Vagina (tissue), 2 donors: ENCODE data around the gene ABCC12. TPM values are rescaled to one million over a fixed set of nuclear protein-coding genes. Genes with fewer than 3 reads are reported as not detected.

Experiments used
- DNase-seq, 2 donors: peaks; one replicate each; pipeline ENCODE4 v3.0.0-alpha.2; 2017; ENCODE audit errors: extremely low spot score in 2 of 2
- H3K27ac ChIP-seq: fragments of 200-600 bp; sonication (generic); one replicate; pipeline ENCODE4 v1.5.1; 2019
- H3K27me3 ChIP-seq: fragments of 200-600 bp; sonication (generic); one replicate; pipeline ENCODE4 v1.5.1; 2019
- H3K36me3 ChIP-seq, 2 donors: fragments of 200-600 bp; sonication (generic); one replicate each; pipeline ENCODE4 v1.5.1; 2017 to 2019
- H3K4me1 ChIP-seq: fragments of 200-600 bp; sonication (generic); one replicate; pipeline ENCODE4 v1.5.1; 2019
- H3K4me3 ChIP-seq, 2 donors: fragments of 200-600 bp; sonication (generic); 1 replicate in 1 of 2; 2 replicates in 1 of 2; pipeline ENCODE4 v1.5.1; 2016 to 2019
- H3K9me3 ChIP-seq: fragments of 200-600 bp; sonication (generic); one replicate; pipeline ENCODE4 v1.5.1; 2019
- POLR2A ChIP-seq, 2 donors: fragments of 450-650 bp; IDR thresholded peaks; one replicate each; pipeline ENCODE4 v1.6.1; 2017; ENCODE audit warnings: antibody characterized with exemption in 2 of 2, mild to moderate bottlenecking in 2 of 2, moderate library complexity in 2 of 2
- POLR2AphosphoS5 ChIP-seq, 2 donors: sonication (generic); formaldehyde crosslinking; IDR thresholded peaks; one replicate each; pipeline ENCODE4 v1.9.0; 2017; ENCODE audit warnings: antibody characterized with exemption in 2 of 2, mild to moderate bottlenecking in 2 of 2, low read depth in 1 of 2; ENCODE audit not compliant: insufficient read depth in 1 of 2
- intact Hi-C: fragments of 100-400 bp; cut with DNase I; formaldehyde crosslinking; loops from one replicate; pipeline ENCODE4 v1.15.1; 2023
- total RNA-seq: library from RNA; depleted of rRNA; stranded (reverse); fragments of >200 nt; gene quantifications from one replicate; pipeline ENCODE4 v1.2.3, GENCODE V29; 2016
- TF ChIP-seq, protein P1 (sequence below), 3 experiments: fragments of 450-650 bp in 2 of 3; fragments of 200-600 bp in 1 of 3; sonication (generic) in 1 of 3; IDR thresholded peaks; one replicate each; pipeline ENCODE4 v1.5.1; 2017 to 2019; ENCODE audit warnings: antibody characterized with exemption in 3 of 3, mild to moderate bottlenecking in 2 of 3, moderate library complexity in 2 of 3

ABCC12 gene
- total RNA-seq, 1 donor from 2014 or later, result not detected

DNA sequence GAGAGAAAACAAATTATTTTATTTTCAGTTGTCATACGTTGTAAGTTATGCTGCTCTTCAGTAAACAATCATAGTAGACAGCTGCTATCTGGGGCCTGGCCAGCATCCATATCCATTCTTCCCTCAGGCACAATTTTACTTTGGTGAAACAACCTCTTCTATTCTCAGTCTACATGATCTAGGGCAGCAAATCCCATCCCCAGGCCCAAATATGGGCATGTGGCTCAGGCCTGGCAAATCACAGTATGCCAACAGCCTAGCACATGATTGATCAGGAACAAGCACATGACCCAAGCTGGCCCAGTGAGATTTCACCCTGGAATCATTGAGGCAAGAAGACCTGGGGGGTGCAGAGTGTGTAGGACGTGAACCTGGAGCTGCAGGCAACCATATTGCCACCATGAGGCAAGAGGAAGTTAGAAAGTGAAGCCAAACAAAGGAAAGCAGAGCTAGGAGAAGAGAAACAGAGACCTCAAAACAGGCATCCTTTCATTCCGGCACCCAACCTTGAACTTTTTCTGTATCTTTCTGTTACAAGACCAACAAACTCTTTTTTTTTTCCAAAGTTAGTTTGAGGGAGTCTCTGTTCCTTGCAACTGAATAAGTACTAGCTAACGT, 10.3 kb upstream of the ABCC12 start:
- Histone ChIP-seq H3K27me3 (no peaks in the 10 kb centered on the region), H3K27ac (no peak overlapping the region), H3K4me3 (no peak overlapping the region), H3K4me1 (peaks cover 4% of the 10 kb centered on the region), H3K36me3 (no peaks in the 10 kb centered on the region), H3K9me3 (no peaks in the 10 kb centered on the region)
- intact Hi-C loops, result loop anchor here (10.0 kb wide), 1 partner anchor 1131 kb away; no protein-coding TSS in a partner anchor
- DNase-seq, result no peak
- TF ChIP-seq POLR2AphosphoS5 (IDR thresholded peaks at IDR 0.05; ENCODE audit: insufficient read depth in 1 of 2, low read depth in 1 of 2), result no peak
- TF ChIP-seq POLR2A (IDR thresholded peaks at IDR 0.05), result no peak
- TF ChIP-seq, protein P1, sequence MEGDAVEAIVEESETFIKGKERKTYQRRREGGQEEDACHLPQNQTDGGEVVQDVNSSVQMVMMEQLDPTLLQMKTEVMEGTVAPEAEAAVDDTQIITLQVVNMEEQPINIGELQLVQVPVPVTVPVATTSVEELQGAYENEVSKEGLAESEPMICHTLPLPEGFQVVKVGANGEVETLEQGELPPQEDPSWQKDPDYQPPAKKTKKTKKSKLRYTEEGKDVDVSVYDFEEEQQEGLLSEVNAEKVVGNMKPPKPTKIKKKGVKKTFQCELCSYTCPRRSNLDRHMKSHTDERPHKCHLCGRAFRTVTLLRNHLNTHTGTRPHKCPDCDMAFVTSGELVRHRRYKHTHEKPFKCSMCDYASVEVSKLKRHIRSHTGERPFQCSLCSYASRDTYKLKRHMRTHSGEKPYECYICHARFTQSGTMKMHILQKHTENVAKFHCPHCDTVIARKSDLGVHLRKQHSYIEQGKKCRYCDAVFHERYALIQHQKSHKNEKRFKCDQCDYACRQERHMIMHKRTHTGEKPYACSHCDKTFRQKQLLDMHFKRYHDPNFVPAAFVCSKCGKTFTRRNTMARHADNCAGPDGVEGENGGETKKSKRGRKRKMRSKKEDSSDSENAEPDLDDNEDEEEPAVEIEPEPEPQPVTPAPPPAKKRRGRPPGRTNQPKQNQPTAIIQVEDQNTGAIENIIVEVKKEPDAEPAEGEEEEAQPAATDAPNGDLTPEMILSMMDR (IDR thresholded peaks at IDR 0.05), result no peak

DNA sequence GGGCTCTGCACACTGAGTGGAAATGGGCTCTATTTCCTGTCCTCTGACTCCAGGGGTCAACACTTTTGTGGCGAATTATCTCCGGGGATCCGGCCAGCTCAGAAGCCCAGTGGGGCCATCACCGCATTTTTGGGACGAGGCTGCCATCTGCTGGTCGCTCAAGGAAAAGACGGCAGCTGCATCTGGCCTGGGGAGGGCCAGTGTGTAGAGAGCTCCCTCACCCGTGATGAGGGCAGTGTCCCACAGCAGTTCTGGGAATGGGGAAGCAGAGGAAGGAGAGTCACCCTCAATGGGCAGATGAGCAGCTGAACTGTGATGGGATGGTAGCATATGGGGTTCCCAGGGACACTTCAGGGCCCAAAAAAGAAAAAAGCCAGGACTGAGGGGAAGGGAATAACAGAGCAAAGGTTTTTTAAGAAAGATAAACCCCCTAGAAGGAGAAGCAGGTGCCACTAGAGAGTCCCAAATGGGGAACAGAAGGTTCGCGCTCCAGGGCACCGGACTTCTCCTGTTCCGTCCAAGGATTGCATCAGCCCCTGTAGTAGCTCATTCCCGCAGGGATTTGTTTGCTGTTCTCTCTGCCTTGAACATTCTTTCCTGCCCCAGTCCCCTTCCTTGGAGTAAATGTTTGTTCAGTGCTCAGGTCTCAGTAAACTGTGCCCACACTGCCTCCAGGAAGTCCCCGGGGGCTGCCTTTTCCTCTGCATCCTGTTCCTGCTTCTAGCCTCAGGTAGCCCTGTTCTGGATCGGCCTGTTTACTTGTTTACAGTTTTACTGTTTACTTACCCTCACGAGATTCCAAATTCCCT, 9.3 kb upstream of the ABCC12 start:
- H3K27me3 ChIP-seq, result no peaks in the 10 kb centered on the region
- intact Hi-C loops, result loop anchor here (10.0 kb wide), 1 partner anchor 1130 kb away; no protein-coding TSS in a partner anchor
- no peak overlapping the region for H3K4me3 ChIP-seq
- DNase-seq, result no peak
- H3K36me3 ChIP-seq, result no peaks in the 10 kb centered on the region
- H3K27ac ChIP-seq, result no peak overlapping the region
- H3K9me3 ChIP-seq, result no peaks in the 10 kb centered on the region
- no peak for TF ChIP-seq POLR2A (IDR thresholded peaks at IDR 0.05)
- TF ChIP-seq, protein P1 (IDR thresholded peaks at IDR 0.05), result peak; percentile 60 to 87 (median 74)
- TF ChIP-seq POLR2AphosphoS5 (IDR thresholded peaks at IDR 0.05; ENCODE audit: insufficient read depth in 1 of 2, low read depth in 1 of 2), result no peak
- H3K4me1 ChIP-seq, result peaks cover 4% of the 10 kb centered on the region

DNA sequence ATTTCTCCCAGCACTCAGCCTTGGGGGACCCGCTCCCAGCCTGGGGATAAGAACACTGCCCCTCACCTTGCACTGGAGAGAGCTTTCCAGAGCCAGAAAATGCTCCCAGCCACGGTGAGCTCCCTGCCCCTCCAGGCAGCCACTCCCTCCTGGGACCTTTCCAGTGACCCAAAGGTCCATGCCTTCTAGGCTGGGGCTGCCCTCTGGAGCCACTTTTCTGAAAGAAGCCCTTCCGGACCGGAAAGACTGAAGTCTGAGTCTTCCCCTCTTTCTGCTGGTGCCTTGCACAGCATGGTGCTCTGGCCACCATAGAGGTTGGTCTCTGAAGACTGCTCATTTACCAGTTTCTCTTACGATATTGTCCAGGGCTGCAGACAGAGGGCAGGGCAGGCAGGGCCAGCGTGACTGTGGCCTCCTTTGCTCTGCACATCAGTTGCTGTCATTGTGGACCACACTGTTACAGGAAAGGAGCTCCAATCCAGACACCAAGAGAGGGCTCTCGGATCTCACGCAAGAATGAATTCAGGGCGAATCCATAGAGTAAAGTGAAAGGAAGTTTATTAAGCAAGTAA, 7.1 kb upstream of the ABCC12 start:
- H3K4me1 ChIP-seq, result peaks cover 4% of the 10 kb centered on the region
- no peak overlapping the region for H3K4me3 ChIP-seq
- TF ChIP-seq POLR2A (IDR thresholded peaks at IDR 0.05) (no peak), POLR2AphosphoS5 (IDR thresholded peaks at IDR 0.05; ENCODE audit: insufficient read depth in 1 of 2, low read depth in 1 of 2) (no peak)
- TF ChIP-seq, protein P1 (IDR thresholded peaks at IDR 0.05), result no peak
- DNase-seq, result no peak
- intact Hi-C loops, result loop anchor here (10.0 kb wide), 1 partner anchor 1128 kb away; no protein-coding TSS in a partner anchor
- no peak overlapping the region for H3K27ac ChIP-seq
- no peaks in the 10 kb centered on the region for H3K36me3 ChIP-seq
- H3K9me3 ChIP-seq, result no peaks in the 10 kb centered on the region
- no peaks in the 10 kb centered on the region for H3K27me3 ChIP-seq

DNA sequence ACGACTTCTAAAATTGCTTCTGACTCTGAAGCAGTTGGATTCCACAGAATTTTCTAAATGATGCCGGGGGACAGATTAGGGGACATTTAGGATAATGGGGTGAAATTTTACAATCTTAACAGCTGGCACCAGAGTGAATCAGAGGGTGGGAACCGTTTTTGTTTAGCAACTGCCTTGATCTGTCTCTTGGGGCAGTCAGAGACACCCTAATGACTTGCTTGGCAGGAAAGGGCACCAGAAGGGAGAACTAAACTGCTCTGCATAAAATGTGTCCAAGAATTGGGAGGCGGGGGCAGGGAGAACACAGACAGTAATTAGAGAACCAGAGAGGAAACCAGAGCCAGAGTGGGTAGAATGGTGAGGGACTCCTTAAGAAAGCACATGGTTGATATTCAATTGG, 6.1 kb upstream of the ABCC12 start:
- no peak overlapping the region for H3K27ac ChIP-seq
- no peaks in the 10 kb centered on the region for H3K9me3 ChIP-seq
- intact Hi-C loops, result loop anchor here (10.0 kb wide), 1 partner anchor 1127 kb away; no protein-coding TSS in a partner anchor
- no peaks in the 10 kb centered on the region for H3K27me3 ChIP-seq
- H3K4me1 ChIP-seq, result peaks cover 4% of the 10 kb centered on the region
- no peak for DNase-seq
- H3K4me3 ChIP-seq, result no peak overlapping the region
- no peak for TF ChIP-seq POLR2A (IDR thresholded peaks at IDR 0.05)
- TF ChIP-seq, protein P1 (IDR thresholded peaks at IDR 0.05), result no peak
- no peaks in the 10 kb centered on the region for H3K36me3 ChIP-seq
